Ammon's horn (tissue), 1 donor: ENCODE data around the gene CHPT1.
"Not testable (repeated sequence)": the region's sequence is repeated elsewhere in the genome, so short reads cannot be mapped to it uniquely, and the experiment has no call there.

Source experiments
- DNase-seq: peaks from one replicate; pipeline ENCODE4 v3.0.0-alpha.2; 2016; ENCODE audit warnings: low spot score

The CHPT1 gene

DNA sequence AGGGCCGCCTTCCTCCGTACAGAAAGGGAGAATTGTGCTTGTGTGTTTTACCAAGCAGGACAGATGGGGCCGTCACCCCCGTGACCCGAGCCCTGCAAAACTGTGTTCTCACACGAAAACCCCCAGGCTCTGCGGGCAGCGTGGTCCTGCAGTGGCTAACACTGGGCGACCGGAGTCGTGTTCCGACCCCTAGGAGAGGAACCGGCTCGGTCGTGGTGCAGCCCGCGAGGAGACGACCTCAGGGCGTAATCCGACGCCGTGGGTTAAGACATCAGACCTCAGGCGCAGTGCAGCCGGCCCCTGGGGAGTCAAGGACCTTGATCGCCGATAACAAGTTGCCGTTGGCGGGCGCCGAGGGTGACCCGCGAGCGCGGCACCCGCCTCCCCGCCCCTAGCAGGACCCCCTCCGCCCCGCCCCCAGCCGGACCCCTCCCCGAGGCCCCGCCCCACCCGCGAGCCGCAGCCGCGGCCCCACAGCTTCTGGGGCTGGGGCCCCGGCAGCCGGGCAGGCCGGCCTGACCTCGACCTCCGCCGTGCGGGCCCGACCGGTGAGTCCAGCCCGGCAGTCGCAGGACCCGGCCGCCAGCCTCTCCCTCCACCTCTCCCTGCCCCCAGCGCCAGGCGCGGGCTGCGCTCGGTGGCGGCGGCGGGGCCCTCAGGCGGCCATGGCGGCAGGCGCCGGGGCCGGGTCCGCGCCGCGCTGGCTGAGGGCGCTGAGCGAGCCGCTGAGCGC lies at the start of gene CHPT1:
TSS of gene CHPT1 (plus strand) at position 444 of the 733 bp plus-strand sequence. CDS start at position 666, 222 bp downstream.
- DNase-seq = peak; percentile 69

DNA sequence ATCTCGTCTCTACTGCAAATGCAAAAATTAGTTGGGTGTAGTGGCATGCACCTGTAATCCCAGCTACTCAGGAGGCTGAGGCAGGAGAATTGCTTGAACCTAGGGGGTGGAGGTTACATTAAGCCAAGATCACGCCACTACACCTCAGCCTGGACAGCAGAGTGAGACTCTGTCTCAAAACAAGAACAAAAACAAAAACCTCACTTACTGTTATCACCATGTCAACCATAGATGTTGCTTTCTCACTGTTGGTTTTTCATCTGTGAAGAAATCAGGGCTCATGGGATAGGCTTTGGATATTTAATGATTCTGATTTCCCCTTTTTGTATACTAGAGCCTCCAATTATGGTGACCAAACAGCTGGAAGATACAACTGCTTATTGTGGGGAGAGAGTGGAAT lies 49.7 kb upstream of the CHPT1 start:
- no peak for DNase-seq

- no peak for DNase-seq
Measured at GRCh38 chr12:101648195-101648594, 49.2 kb upstream of the CHPT1 start.

DNA sequence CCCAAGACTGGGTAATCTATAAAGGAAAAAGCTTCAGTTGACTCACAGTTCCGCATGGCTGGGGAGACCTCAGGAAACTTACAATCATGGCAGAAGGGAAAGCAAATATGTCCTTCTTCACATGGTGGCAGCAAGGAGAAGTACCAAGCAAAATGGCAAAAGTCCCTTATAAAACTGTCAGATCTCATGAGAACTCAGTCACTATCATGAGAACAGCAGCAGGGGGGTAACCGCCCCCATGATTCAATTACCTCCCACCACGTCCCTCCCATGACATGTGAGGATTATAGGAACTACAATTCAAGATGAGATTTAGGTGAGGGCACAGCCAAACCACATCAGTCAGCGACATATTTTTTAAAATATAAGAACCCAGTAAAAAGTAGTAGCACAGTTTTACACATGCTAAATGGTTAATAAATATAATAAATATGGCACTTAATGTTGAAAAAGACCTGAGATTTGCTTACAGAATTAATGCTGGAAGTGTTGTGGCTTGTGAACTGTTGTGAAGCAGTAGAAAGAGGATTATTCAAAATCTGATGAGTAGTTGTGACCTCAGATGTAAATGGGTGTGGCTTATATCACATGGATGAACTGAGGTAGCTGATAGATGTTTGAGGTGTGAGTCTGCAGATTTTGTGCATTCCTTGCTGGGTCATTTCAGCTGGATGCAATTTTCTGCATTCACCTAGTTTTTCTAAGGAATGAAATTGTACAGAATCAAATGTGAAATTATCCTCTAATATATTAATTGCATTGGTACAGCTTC lies 46.9 kb upstream of the CHPT1 start:
- DNase-seq = no peak

DNA sequence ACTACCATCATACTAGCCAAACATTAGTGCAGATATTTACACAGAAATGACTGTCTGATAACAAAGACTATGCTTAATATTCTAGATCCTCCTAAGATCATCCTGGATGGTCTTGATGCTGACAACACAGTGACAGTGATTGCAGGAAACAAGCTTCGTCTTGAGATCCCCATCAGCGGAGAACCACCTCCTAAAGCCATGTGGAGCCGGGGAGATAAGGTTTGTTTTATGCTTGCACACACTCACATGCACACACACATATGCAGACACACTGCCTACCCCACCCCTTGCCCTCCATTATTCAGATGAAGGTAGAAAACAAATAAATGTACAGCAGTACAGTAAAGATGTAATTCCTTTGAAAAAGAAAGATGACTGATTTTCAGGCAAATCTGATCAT lies 44.4 kb upstream of the CHPT1 start:
- DNase-seq = no peak

DNA sequence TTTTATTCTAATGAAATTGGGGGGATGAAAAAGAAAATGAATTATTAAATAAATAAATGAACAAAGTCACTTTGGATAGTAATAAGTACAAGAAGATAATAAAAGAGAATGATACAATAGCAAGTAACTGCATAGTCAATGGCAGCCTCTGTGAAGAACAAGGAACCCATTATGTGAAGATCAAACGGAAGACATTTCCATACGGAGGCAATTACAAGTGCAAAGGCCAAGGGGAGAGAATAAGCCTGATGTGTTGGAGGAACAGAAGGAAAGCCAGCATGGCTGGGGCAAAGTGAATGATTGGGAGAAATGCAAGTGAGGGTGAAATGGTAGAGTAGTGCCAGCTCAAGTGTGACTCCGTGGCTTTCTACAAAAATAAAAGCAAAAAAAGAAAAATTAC lies 43.9 kb upstream of the CHPT1 start:
- no peak for DNase-seq

- no peak for DNase-seq
Measured at GRCh38 chr12:101654442-101654841, 43.0 kb upstream of the CHPT1 start.

- no peak for DNase-seq
Measured at GRCh38 chr12:101655393-101655792, 42.0 kb upstream of the CHPT1 start.

GRCh38 chr12:101660662-101661061 lies 36.8 kb upstream of the CHPT1 start:
- not testable (repeated sequence) for DNase-seq

DNA sequence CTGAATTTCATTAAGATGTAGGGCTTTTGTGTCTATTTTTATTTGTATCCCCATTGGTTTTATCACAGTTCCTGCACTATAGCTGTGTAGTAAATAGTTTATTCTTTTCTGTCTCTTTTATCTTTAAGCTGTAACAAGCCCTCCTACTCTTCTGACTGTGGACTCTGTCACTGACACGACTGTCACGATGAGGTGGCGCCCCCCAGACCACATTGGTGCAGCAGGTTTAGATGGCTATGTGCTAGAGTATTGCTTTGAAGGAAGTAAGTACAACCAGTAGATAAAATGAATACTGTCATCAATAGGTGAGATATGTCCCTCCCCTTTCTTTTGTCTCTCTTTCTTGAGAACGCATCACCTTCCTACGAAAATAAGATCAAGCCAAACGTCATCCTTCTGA lies 34.1 kb upstream of the CHPT1 start:
- no peak for DNase-seq

GRCh38 chr12:101664992-101665391 lies 32.4 kb upstream of the CHPT1 start:
- no peak for DNase-seq

DNA sequence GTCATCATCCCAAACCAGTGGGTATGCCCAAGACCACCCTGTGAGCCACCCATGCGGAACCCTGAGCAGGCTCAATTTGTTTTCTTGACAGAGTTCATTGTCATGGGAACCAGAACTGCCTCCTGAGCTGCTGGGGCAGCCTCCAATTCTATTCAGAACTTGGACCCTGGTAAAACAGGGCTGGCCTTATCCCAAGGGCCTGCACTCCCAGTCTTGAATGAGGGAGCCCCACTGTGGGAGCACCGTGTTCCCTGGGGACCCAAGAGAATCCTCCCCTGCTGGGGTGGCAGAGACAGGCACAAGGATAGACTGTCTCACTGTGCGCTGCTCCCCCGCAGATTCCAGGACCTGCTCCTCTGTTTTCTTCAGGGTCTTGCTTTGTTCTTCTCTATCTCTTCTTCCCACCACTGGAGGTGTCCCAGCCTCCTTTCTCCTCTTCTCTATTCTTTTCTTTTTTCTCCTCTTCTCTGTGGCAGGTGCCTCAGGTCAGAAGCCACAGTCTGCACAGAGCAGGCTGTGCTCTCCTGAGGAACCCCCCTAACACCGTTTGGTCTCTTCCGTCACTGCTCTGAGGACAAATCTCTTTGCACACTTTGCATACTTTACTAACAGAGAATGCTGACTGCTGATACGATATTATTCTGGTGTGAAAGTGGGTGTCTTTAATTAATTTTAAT lies 31.2 kb upstream of the CHPT1 start:
- peak; percentile 42 for DNase-seq

GRCh38 chr12:101667591-101667990 lies 29.8 kb upstream of the CHPT1 start:
- no peak for DNase-seq

- peak; percentile 44 for DNase-seq
Measured at GRCh38 chr12:101670007-101670671, 27.3 kb upstream of the CHPT1 start.

DNA sequence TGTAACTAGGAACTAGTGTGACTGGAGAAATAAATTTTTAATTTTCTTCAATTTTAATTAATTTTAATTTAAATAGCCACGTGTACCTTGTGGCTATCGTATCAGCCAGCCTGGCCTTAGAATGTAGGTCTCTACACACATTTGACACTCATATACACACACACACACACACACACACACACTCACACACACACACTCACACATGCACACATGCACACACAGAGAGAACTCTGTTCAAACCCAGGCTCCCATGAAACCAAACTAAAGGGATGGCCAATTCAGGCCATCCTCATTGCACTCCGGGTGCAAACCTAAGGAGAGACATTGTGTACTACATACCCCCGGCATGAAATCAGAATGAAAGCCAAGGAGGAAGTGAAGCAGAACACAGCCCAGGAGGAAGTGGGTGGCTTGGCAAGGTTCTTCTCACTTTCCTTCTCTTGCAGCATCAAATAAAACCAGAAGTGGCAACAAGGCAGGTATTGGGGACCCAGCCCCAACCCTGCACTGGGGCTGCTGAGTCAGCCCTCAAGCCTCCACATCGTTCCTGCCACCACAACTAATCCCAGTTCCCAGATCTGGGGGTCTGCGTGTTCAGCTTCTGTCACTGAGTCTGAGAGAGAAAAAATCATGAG lies 26.2 kb upstream of the CHPT1 start:
- DNase-seq = peak; percentile 62

DNA sequence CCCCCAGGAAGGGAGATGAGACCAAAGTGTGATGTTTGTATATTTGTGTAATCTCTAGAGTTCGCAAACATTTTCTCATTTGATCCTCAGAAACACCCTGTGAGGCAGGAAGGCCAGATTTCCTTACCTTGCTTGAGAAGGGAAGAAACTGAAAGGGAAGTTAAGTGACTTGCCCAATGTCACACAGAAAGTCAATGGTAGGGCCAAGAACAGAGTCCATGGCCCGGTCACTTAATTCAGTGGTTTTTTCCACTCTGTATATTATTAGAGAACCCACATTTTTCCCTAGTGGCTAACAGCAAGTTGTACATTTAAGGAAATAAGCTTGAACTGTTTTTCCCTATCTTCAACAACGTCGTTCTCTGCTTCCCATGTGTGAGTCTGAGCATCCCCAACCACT lies 25.6 kb upstream of the CHPT1 start:
- DNase-seq = no peak

GRCh38 chr12:101675555-101675954 lies 21.9 kb upstream of the CHPT1 start:
- no peak for DNase-seq

GRCh38 chr12:101676497-101676896 lies 20.9 kb upstream of the CHPT1 start:
- DNase-seq = not testable (repeated sequence)

GRCh38 chr12:101678081-101678480 lies 19.4 kb upstream of the CHPT1 start:
- DNase-seq = no peak

- DNase-seq = no peak
Measured at GRCh38 chr12:101680240-101680639, 17.2 kb upstream of the CHPT1 start.

GRCh38 chr12:101680647-101681046 lies 16.8 kb upstream of the CHPT1 start:
- no peak for DNase-seq

GRCh38 chr12:101681627-101682026 lies 15.8 kb upstream of the CHPT1 start:
- DNase-seq = not testable (repeated sequence)
